Measurements from ENCODE around the gene UFSP2. TPM values are rescaled to one million over a fixed set of nuclear protein-coding genes. Genes with fewer than 3 reads are reported as not detected.

UFSP2 gene
- total and polyA plus RNA-seq, 2 of the 4 experiments (the other 2 are of a cell fraction): 21.8 to 43.7 TPM

GRCh38 chr4:185379326-185380295 lies 46.2 kb downstream of the UFSP2 start:
- no TSS peak for BruUV-seq (replicated peaks)
- Histone ChIP-seq H2AK9ac (replicated peaks; ENCODE audit: low read depth, low read length, poor library complexity) (no peak overlapping the region), H4K20me1 (ENCODE audit: insufficient read depth, low read length) (no peaks in the 10 kb centered on the region), H2BK20ac (ENCODE audit: low read depth, low read length) (no peak overlapping the region), H3K4me2 (ENCODE audit: low read depth, low read length) (no peak overlapping the region), H3K4me1 (ENCODE audit: control insufficient read depth, insufficient read depth, low read length) (no peaks in the 10 kb centered on the region), H3K4ac (ENCODE audit: low read depth, low read length) (no peak overlapping the region), H2BK120ac (ENCODE audit: low read depth, low read length) (no peak overlapping the region), H3K79me1 (ENCODE audit: low read depth in 1 of 2, low read length in 2 of 2) (no peaks in the 10 kb centered on the region), H3K4me3 (ENCODE audit: insufficient read depth, low read depth, low read length) (no peak overlapping the region), H2AFZ (replicated peaks; ENCODE audit: low read length, poor library complexity) (no peak overlapping the region), H3K9me3 (ENCODE audit: control insufficient read depth, insufficient read depth, low read length) (peaks cover 5% of the 10 kb centered on the region), H3K23ac (ENCODE audit: low read depth, low read length) (no peak overlapping the region), H2BK5ac (ENCODE audit: low read depth, low read length, poor library complexity, severe bottlenecking) (no peak overlapping the region), H2BK15ac (ENCODE audit: low read depth, low read length) (no peak overlapping the region), H3K9ac (ENCODE audit: low read depth, low read length) (no peak overlapping the region), H3K36me3 (ENCODE audit: control insufficient read depth, insufficient read depth, low read length) (peaks cover 7% of the 10 kb centered on the region), H3K27me3 (ENCODE audit: control insufficient read depth, insufficient read depth, low read length) (no peaks in the 10 kb centered on the region), H3K27ac (ENCODE audit: insufficient read depth, low read length) (no peak overlapping the region), H3K18ac (ENCODE audit: low read depth, low read length) (no peak overlapping the region), H3K56ac (ENCODE audit: extremely low read depth, insufficient read depth, low read length) (no peak overlapping the region), H2AK5ac (ENCODE audit: low read depth, low read length) (no peak overlapping the region), H4K8ac (ENCODE audit: low read depth in 2 of 2, low read length in 2 of 2) (no peak overlapping the region), H3K9me1 (ENCODE audit: insufficient read depth, low read length) (peaks cover 4% of the 10 kb centered on the region; the same call in 1 of the 2 replicates), H4K91ac (ENCODE audit: insufficient read depth, low read depth, low read length) (no peak overlapping the region), H3K14ac (replicated peaks; ENCODE audit: low read depth, low read length) (no peak overlapping the region), H4K5ac (ENCODE audit: low read depth, low read length) (no peak overlapping the region)
- dilution Hi-C loops (cut with HindIII; ENCODE audit: low sequenced_read_pairs, unreplicated experiment) (no loop called here), intact Hi-C loops (cut with micrococcal nuclease) (no loop called here), in situ Hi-C loops (cut with MboI; ENCODE audit: low sequenced_read_pairs) (no loop called here)
- no peak for DNase-seq
- WGBS, 2 experiments (ENCODE audit: extremely low coverage in 2 of 2, insufficient read length in 1 of 2): 100% methylated on average over 3 of the region's 13 CpGs; no CpG with 5 or more reads in 1 of the 2 experiments
- ChIA-PET POLR2A (ENCODE audit: unreplicated experiment) (no interaction called here), CTCF (no interaction called here)
- ATAC-seq (ENCODE audit: low read depth): no peak
- TF ChIP-seq USF2 (IDR thresholded peaks at IDR 0.05; ENCODE audit: low read depth, low read length) (no peak), MAFK (IDR thresholded peaks at IDR 0.05; ENCODE audit: low read depth, low read length) (no peak), CEBPB (IDR thresholded peaks at IDR 0.05; ENCODE audit: low read depth, low read length) (no peak), MXI1 (IDR thresholded peaks at IDR 0.05; ENCODE audit: borderline replicate concordance, low read depth, low read length) (no peak), CTCF (conservative IDR thresholded peaks at IDR 0.05; ENCODE audit: low read depth, low read length) (no peak), SMC3 (IDR thresholded peaks at IDR 0.05; ENCODE audit: low read depth, low read length) (no peak), MAZ (IDR thresholded peaks at IDR 0.05; ENCODE audit: borderline replicate concordance, low read depth, low read length) (no peak), POLR2A (IDR thresholded peaks at IDR 0.05; ENCODE audit: low read depth, low read length) (no peak), RCOR1 (IDR thresholded peaks at IDR 0.05; ENCODE audit: insufficient replicate concordance, low read length) (no peak), RFX5 (IDR thresholded peaks at IDR 0.05; ENCODE audit: low read depth, low read length) (no peak), ELK1 (IDR thresholded peaks at IDR 0.05; ENCODE audit: borderline replicate concordance, low read depth, low read length) (no peak), CHD1 (IDR thresholded peaks at IDR 0.05; ENCODE audit: low read depth, low read length) (no peak), NFE2L2 (IDR thresholded peaks at IDR 0.05; ENCODE audit: low read depth, low read length) (no peak), FOS (IDR thresholded peaks at IDR 0.05; ENCODE audit: low read depth, low read length) (no peak), RAD21 (IDR thresholded peaks at IDR 0.05; ENCODE audit: low read length) (no peak)

Data from IMR-90 (cell line).